DND-41 (cell line): ENCODE results near the gene RFESD.
A peak's percentile ranks its signal among the peaks of the same experiment; 100 is the strongest.

Experiments used
- ATAC-seq: fragments of 200-7000 bp; cut with Tn5 transposase; 3 replicates; pipeline ENCODE4 v1.9.1; 2021; ENCODE audit warnings: low read depth; ENCODE audit not compliant: insufficient read depth
- DNase-seq: peaks from one replicate; pipeline ENCODE4 v3.0.0-alpha.2; 2020
- H2AFZ ChIP-seq: 2 replicates; pipeline ENCODE4 v1.6.0; 2012; ENCODE audit warnings: low read depth, low read length
- H3K27ac ChIP-seq: 2 replicates; pipeline ENCODE4 v1.5.1; 2012; ENCODE audit warnings: low read length, inconsistent platforms
- H3K27me3 ChIP-seq: fragments of 200-600 bp; sonication (generic); 2 replicates; pipeline ENCODE4 v1.6.0; 2012; ENCODE audit warnings: low read length, mild to moderate bottlenecking, inconsistent platforms; ENCODE audit not compliant: insufficient read depth, poor library complexity
- H3K36me3 ChIP-seq: 2 replicates; pipeline ENCODE4 v1.5.1; 2012; ENCODE audit warnings: low read length, inconsistent platforms; ENCODE audit not compliant: insufficient read depth
- H3K4me1 ChIP-seq: 2 replicates; pipeline ENCODE4 v1.5.1; 2012; ENCODE audit warnings: mild to moderate bottlenecking, low read length; ENCODE audit not compliant: insufficient read depth
- H3K4me2 ChIP-seq: 2 replicates; pipeline ENCODE4 v1.6.0; 2012; ENCODE audit warnings: mild to moderate bottlenecking, moderate library complexity, low read length, inconsistent platforms; ENCODE audit not compliant: insufficient read depth
- H3K4me3 ChIP-seq, 2 experiments: fragments of 200-600 bp in 1 of 2; shearing (Covaris generic) in 1 of 2; 2 replicates each; pipeline ENCODE4 v1.5.1; 2012 to 2016; ENCODE audit warnings: inconsistent platforms in 2 of 2, low read length in 2 of 2, mild to moderate bottlenecking in 2 of 2, low read depth in 1 of 2, moderate library complexity in 1 of 2
- H3K79me2 ChIP-seq: 2 replicates; pipeline ENCODE4 v1.6.0; 2012; ENCODE audit warnings: low read length, inconsistent platforms; ENCODE audit not compliant: insufficient read depth
- H3K9ac ChIP-seq: 2 replicates; pipeline ENCODE4 v1.6.0; 2012; ENCODE audit warnings: low read depth, mild to moderate bottlenecking, inconsistent platforms, low read length, moderate library complexity
- H3K9me3 ChIP-seq: 2 replicates; pipeline ENCODE4 v1.5.1; 2012; ENCODE audit warnings: low read length, moderate library complexity, mild to moderate bottlenecking, inconsistent platforms; ENCODE audit not compliant: insufficient read depth, severe bottlenecking
- H4K20me1 ChIP-seq: 2 replicates; pipeline ENCODE4 v1.6.0; 2012; ENCODE audit warnings: low read length; ENCODE audit not compliant: insufficient read depth
- EZH2 ChIP-seq: IDR thresholded peaks from 3 replicates; pipeline ENCODE4 v1.6.1; 2012; ENCODE audit warnings: borderline replicate concordance, low read depth, mild to moderate bottlenecking, moderate library complexity, low read length, inconsistent platforms; ENCODE audit not compliant: severe bottlenecking
- TF ChIP-seq, protein P1 (sequence below): IDR thresholded peaks from 2 replicates; pipeline ENCODE4 v1.5.1; 2012; ENCODE audit warnings: borderline replicate concordance, low read length, moderate library complexity, mild to moderate bottlenecking; ENCODE audit not compliant: poor library complexity, severe bottlenecking; ENCODE audit errors: extremely low read depth

Gene RFESD

DNA sequence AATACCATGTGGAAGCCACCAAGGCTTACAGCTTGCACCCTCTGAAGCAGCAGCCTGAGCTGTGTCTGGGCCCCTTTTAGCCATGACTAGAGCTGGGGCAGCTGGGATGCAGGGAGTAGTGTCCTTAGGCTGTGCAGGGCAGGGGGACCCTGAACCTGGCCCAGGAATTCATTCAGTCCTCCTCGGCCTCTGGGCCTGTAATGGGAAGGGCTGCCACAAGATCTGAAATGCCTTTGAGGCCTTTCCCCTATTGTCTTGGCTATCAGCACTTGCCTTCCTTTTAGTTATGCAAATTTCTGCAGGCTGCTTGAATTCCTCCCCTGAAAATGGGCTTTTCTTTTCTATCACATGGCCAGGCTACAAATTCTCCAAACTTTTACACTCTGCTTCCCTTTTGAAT, 17.6 kb upstream of the RFESD start:
- Histone ChIP-seq H3K4me3 (no peak overlapping the region), H3K4me2 (no peak overlapping the region), H3K9ac (no peak overlapping the region), H2AFZ (no peak overlapping the region), H3K27ac (no peak overlapping the region), H3K9me3 (no peaks in the 10 kb centered on the region), H3K27me3 (no peaks in the 10 kb centered on the region), H3K79me2 (no peaks in the 10 kb centered on the region), H3K36me3 (no peaks in the 10 kb centered on the region), H3K4me1 (peaks cover 7% of the 10 kb centered on the region), H4K20me1 (no peaks in the 10 kb centered on the region)
- ATAC-seq (no peak), DNase-seq (no peak)
- TF ChIP-seq, protein P1, sequence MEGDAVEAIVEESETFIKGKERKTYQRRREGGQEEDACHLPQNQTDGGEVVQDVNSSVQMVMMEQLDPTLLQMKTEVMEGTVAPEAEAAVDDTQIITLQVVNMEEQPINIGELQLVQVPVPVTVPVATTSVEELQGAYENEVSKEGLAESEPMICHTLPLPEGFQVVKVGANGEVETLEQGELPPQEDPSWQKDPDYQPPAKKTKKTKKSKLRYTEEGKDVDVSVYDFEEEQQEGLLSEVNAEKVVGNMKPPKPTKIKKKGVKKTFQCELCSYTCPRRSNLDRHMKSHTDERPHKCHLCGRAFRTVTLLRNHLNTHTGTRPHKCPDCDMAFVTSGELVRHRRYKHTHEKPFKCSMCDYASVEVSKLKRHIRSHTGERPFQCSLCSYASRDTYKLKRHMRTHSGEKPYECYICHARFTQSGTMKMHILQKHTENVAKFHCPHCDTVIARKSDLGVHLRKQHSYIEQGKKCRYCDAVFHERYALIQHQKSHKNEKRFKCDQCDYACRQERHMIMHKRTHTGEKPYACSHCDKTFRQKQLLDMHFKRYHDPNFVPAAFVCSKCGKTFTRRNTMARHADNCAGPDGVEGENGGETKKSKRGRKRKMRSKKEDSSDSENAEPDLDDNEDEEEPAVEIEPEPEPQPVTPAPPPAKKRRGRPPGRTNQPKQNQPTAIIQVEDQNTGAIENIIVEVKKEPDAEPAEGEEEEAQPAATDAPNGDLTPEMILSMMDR, result no peak
- TF ChIP-seq EZH2, result no peak

DNA sequence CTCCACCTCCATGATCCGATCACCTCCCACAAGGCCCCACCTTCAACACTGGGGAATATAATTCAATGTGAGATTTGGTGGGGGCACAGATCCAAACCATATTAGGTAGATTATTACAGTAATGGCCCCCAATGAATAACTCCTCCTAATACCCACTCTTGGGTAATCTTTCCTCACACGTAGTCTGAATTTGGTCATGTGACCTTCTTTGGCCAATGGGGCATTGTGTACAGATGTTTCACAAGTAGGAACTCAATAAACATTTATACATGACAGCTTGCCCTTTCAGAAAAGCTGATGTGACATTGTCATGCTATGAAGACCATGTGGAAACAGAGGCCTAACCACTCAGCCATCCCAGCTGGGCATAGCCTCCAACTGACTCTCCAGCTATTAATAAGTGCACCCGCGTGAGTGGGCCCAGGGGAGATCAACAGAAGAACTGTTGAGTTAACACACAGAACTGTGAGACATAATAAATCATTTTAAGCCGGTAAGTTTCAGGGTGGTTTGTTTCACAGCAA, 16.1 kb upstream of the RFESD start:
- ATAC-seq (no peak), DNase-seq (no peak)
- H3K27me3 ChIP-seq, result no peaks in the 10 kb centered on the region
- no peaks in the 10 kb centered on the region for H3K79me2 ChIP-seq
- H3K4me3 ChIP-seq, result no peak overlapping the region
- H4K20me1 ChIP-seq, result no peaks in the 10 kb centered on the region
- no peak overlapping the region for H3K4me2 ChIP-seq
- no peak overlapping the region for H3K9ac ChIP-seq
- H3K9me3 ChIP-seq, result no peaks in the 10 kb centered on the region
- no peak overlapping the region for H3K27ac ChIP-seq
- no peaks in the 10 kb centered on the region for H3K36me3 ChIP-seq
- no peak overlapping the region for H2AFZ ChIP-seq
- TF ChIP-seq EZH2, result no peak
- TF ChIP-seq, protein P1, result no peak
- H3K4me1 ChIP-seq, result peaks cover 7% of the 10 kb centered on the region

DNA sequence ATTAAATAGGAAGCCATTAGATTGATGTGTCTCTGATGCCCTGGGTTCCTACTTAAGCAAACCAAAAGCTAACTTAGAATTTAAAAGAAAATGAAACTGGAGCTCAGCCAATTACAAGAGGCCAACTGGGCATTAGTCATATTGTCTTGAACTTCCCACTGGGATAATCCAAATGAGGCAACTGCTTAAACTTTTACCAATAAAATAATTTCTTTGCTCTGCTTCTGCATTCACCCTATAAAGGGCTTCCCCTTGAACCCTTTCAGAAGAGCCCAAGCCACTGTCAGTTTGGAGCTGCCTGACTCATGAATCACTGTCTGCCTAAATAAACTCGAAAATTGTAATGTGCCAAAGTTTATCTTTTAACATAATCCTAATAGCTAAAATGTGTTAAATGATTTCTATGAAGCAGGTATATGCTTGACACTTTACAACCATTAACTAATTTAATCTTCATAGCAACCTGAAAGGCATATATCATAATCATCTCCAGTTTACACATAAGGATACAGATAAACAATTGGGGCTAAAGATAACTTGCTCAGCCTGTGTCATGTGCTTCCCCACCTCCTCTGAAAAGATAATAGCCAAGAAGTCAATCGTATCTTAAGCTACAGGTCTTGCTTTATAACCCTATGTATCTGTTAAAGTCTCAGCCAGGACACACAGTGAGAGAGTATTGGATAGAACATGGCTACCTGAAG, 15.2 kb upstream of the RFESD start:
- H3K4me1 ChIP-seq, result peaks cover 7% of the 10 kb centered on the region
- no peaks in the 10 kb centered on the region for H3K36me3 ChIP-seq
- H3K27ac ChIP-seq, result no peak overlapping the region
- TF ChIP-seq EZH2, result no peak
- TF ChIP-seq, protein P1, result no peak
- DNase-seq (no peak), ATAC-seq (peak; percentile 11; the same call in 1 of the 3 replicates)
- no peaks in the 10 kb centered on the region for H3K27me3 ChIP-seq
- no peak overlapping the region for H3K9ac ChIP-seq
- H2AFZ ChIP-seq, result peak overlapping the region; percentile 51; the same call in 1 of the 2 replicates
- H3K4me3 ChIP-seq, result no peak overlapping the region
- H3K9me3 ChIP-seq, result no peaks in the 10 kb centered on the region
- H3K79me2 ChIP-seq, result no peaks in the 10 kb centered on the region
- no peaks in the 10 kb centered on the region for H4K20me1 ChIP-seq
- no peak overlapping the region for H3K4me2 ChIP-seq
